GM12875 (cell line): Measurements from ENCODE around the gene TCL1A.
A peak's percentile ranks its signal among the peaks of the same experiment; 100 is the strongest.

Experiments
- H3K4me3 ChIP-seq: one replicate; pipeline ENCODE4 v1.5.1; 2011; ENCODE audit warnings: low read depth, low read length, control low read depth
- CTCF ChIP-seq: IDR thresholded peaks from 2 replicates; pipeline ENCODE4 v1.5.1; 2011; ENCODE audit warnings: low read depth, mild to moderate bottlenecking, control low read depth, inconsistent platforms, low read length, moderate library complexity, borderline replicate concordance; ENCODE audit not compliant: insufficient read depth

Gene TCL1A

GRCh38 chr14:95689441-95689840 is 24.5 kb downstream of the TCL1A start:
- TF ChIP-seq CTCF: no peak
- H3K4me3 ChIP-seq: no peak overlapping the region

- TF ChIP-seq CTCF: no peak
- H3K4me3 ChIP-seq: no peak overlapping the region
Observed at GRCh38 chr14:95686935-95687334, 27.0 kb downstream of the TCL1A start.

GRCh38 chr14:95685978-95686922 is 27.7 kb downstream of the TCL1A start, which contains the start of gene TCL1B:
Gene TCL1B (plus strand): TSS chr14:95686426. CDS start chr14:95686468, 42 bp downstream.
- H3K4me3 ChIP-seq: no peak within 1 kb of the TSS
- no peak for TF ChIP-seq CTCF

- peak; percentile 98 for TF ChIP-seq CTCF
- no peak overlapping the region for H3K4me3 ChIP-seq
Observed at GRCh38 chr14:95683793-95684192, 30.1 kb downstream of the TCL1A start.

GRCh38 chr14:95681153-95681552 is 32.8 kb downstream of the TCL1A start:
- no peak overlapping the region for H3K4me3 ChIP-seq
- TF ChIP-seq CTCF: no peak

- TF ChIP-seq CTCF: peak; percentile 28; the same call in 1 of the 2 replicates
- no peak overlapping the region for H3K4me3 ChIP-seq
Observed at GRCh38 chr14:95679998-95680735, 33.8 kb downstream of the TCL1A start.
